Measurements from ENCODE around the gene POMZP3. TPM values are rescaled to one million over a fixed set of nuclear protein-coding genes. Genes with fewer than 3 reads are reported as not detected.
"Not testable (repeated sequence)": the region's sequence is repeated elsewhere in the genome, so short reads cannot be mapped to it uniquely, and the experiment has no call there.

POMZP3 gene
- total RNA-seq (2021; ENCODE audit: unreplicated experiment) (21.8 TPM), Bru-seq, nascent RNA (percentile 57 among the genes with signal in this experiment), BruChase-seq, experiment 1, labeled RNA remaining after a 2-hour chase (percentile 49 among the genes with signal in this experiment), BruChase-seq, experiment 2, labeled RNA remaining after a 6-hour chase (percentile 53 among the genes with signal in this experiment)
- polyA plus RNA-seq (2012; ENCODE audit: insufficient read length): 26.1 TPM
- long read RNA-seq, transcript POMZP3-202 (7 exons, 1,490 nt): major isoform, 9 of 17 reads
- long read RNA-seq, partial matches to known transcripts: 5 of 17 reads
- long read RNA-seq, other reads (novel, unspliced or antisense): 3 of 17 reads

GRCh38 chr7:76626989-76627642, at the start of gene POMZP3:
Gene POMZP3, minus strand, starts transcription at chr7:76627279. Its CDS starts 1,215 bp downstream, at chr7:76626064.
- BruUV-seq (replicated peaks); H3K4me1 ChIP-seq (ENCODE audit: control insufficient read depth, insufficient read depth, low read length); H3K27me3 ChIP-seq (ENCODE audit: control insufficient read depth, insufficient read depth, low read length); DNase-seq (ENCODE audit: low read depth, low spot score); H3K9me3 ChIP-seq (ENCODE audit: control insufficient read depth, insufficient read depth, low read depth, low read length); POLR2A ChIA-PET; CTCF ChIA-PET; intact Hi-C loops (cut with micrococcal nuclease; ENCODE audit: unreplicated experiment); H3K36me3 ChIP-seq (ENCODE audit: control insufficient read depth, insufficient read depth, low read length); in situ Hi-C loops (cut with HindIII; ENCODE audit: low pct_unique_long_range_greater_than_20kb, low sequenced_read_pairs): not testable (repeated sequence)
- peak within 1 kb of the TSS; percentile 50 to 69 for H3K4me3 ChIP-seq (ENCODE audit: low read depth in 2 of 2, low read length in 2 of 2)
- ATAC-seq: peak; percentile 92
- peak within 1 kb of the TSS; percentile 79 for H3K27ac ChIP-seq (ENCODE audit: low read length)

- DNase-seq (ENCODE audit: low read depth, low spot score); CTCF ChIA-PET; H3K27ac ChIP-seq (ENCODE audit: low read length); H3K4me3 ChIP-seq (ENCODE audit: low read depth in 2 of 2, low read length in 2 of 2); H3K36me3 ChIP-seq (ENCODE audit: control insufficient read depth, insufficient read depth, low read length); H3K9me3 ChIP-seq (ENCODE audit: control insufficient read depth, insufficient read depth, low read depth, low read length); ATAC-seq; POLR2A ChIA-PET; BruUV-seq (replicated peaks); H3K27me3 ChIP-seq (ENCODE audit: control insufficient read depth, insufficient read depth, low read length); H3K4me1 ChIP-seq (ENCODE audit: control insufficient read depth, insufficient read depth, low read length); intact Hi-C loops (cut with micrococcal nuclease; ENCODE audit: unreplicated experiment); in situ Hi-C loops (cut with HindIII; ENCODE audit: low pct_unique_long_range_greater_than_20kb, low sequenced_read_pairs): not testable (repeated sequence)
These were observed 48.7 kb upstream of the POMZP3 start for GRCh38 chr7:76675783-76676182.

GRCh38 chr7:76673346-76673745, 46.3 kb upstream of the POMZP3 start:
- intact Hi-C loops (cut with micrococcal nuclease; ENCODE audit: unreplicated experiment); BruUV-seq (replicated peaks); ATAC-seq: not testable (repeated sequence)

GRCh38 chr7:76659212-76659611, 32.1 kb upstream of the POMZP3 start:
- ATAC-seq; in situ Hi-C loops (cut with HindIII; ENCODE audit: low pct_unique_long_range_greater_than_20kb, low sequenced_read_pairs); H3K27ac ChIP-seq (ENCODE audit: low read length); H3K27me3 ChIP-seq (ENCODE audit: control insufficient read depth, insufficient read depth, low read length); intact Hi-C loops (cut with micrococcal nuclease; ENCODE audit: unreplicated experiment); DNase-seq (ENCODE audit: low read depth, low spot score); H3K4me3 ChIP-seq (ENCODE audit: low read depth in 2 of 2, low read length in 2 of 2); POLR2A ChIA-PET; H3K9me3 ChIP-seq (ENCODE audit: control insufficient read depth, insufficient read depth, low read depth, low read length); CTCF ChIA-PET; H3K4me1 ChIP-seq (ENCODE audit: control insufficient read depth, insufficient read depth, low read length); BruUV-seq (replicated peaks); H3K36me3 ChIP-seq (ENCODE audit: control insufficient read depth, insufficient read depth, low read length): not testable (repeated sequence)

More at GRCh38 chr7:76673346-76673745, 46.3 kb upstream of the POMZP3 start:
- in situ Hi-C loops (cut with HindIII; ENCODE audit: low pct_unique_long_range_greater_than_20kb, low sequenced_read_pairs); H3K4me1 ChIP-seq (ENCODE audit: control insufficient read depth, insufficient read depth, low read length); H3K27ac ChIP-seq (ENCODE audit: low read length); DNase-seq (ENCODE audit: low read depth, low spot score); H3K4me3 ChIP-seq (ENCODE audit: low read depth in 2 of 2, low read length in 2 of 2); H3K36me3 ChIP-seq (ENCODE audit: control insufficient read depth, insufficient read depth, low read length); CTCF ChIA-PET; H3K27me3 ChIP-seq (ENCODE audit: control insufficient read depth, insufficient read depth, low read length); POLR2A ChIA-PET; H3K9me3 ChIP-seq (ENCODE audit: control insufficient read depth, insufficient read depth, low read depth, low read length): not testable (repeated sequence)

DNA sequence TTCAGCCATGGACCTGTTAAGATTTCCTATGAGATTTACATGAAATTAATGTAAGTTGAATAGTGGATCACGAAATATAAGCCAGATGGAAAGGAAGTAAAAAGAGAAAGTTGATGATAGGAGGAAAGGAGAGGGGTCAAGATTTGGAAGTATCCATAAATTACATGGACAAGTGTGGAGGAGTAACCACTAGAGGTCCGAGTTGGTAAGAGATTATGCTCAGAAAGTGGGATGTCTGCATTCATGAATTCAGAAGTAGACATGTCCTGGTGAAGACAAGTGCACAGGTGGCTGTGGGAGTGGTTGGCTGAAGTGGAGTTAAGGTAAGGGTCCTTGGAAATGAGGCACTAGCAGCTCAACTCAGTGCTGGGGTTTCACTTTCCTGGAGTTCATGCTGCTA, 29.3 kb upstream of the POMZP3 start:
- DNase-seq (ENCODE audit: low read depth, low spot score); POLR2A ChIA-PET; H3K27me3 ChIP-seq (ENCODE audit: control insufficient read depth, insufficient read depth, low read length); ATAC-seq; CTCF ChIA-PET; intact Hi-C loops (cut with micrococcal nuclease; ENCODE audit: unreplicated experiment); H3K27ac ChIP-seq (ENCODE audit: low read length); H3K36me3 ChIP-seq (ENCODE audit: control insufficient read depth, insufficient read depth, low read length); BruUV-seq (replicated peaks); in situ Hi-C loops (cut with HindIII; ENCODE audit: low pct_unique_long_range_greater_than_20kb, low sequenced_read_pairs); H3K4me3 ChIP-seq (ENCODE audit: low read depth in 2 of 2, low read length in 2 of 2); H3K9me3 ChIP-seq (ENCODE audit: control insufficient read depth, insufficient read depth, low read depth, low read length); H3K4me1 ChIP-seq (ENCODE audit: control insufficient read depth, insufficient read depth, low read length): not testable (repeated sequence)

DNA sequence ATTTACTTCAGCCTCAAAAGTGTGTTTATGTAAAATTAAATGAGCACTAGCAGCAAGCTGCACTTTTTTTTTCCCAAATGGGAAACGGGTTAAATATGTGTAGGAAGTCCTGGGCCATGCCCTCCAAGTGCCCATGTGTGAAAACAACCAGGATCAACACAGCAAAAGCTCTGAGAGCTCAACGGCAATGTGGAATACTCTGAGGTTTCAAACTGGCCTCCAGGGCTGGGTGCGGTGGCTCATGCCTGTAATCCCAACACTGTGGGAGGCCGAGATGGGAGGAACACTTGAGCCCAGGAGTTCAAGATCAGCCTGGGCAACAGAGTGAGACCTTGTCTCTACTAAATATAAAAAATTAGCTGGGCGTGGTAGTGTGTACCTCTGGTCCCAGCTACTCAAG, 15.5 kb upstream of the POMZP3 start:
- ATAC-seq; intact Hi-C loops (cut with micrococcal nuclease; ENCODE audit: unreplicated experiment); H3K4me1 ChIP-seq (ENCODE audit: control insufficient read depth, insufficient read depth, low read length); H3K36me3 ChIP-seq (ENCODE audit: control insufficient read depth, insufficient read depth, low read length); DNase-seq (ENCODE audit: low read depth, low spot score); POLR2A ChIA-PET; CTCF ChIA-PET; H3K9me3 ChIP-seq (ENCODE audit: control insufficient read depth, insufficient read depth, low read depth, low read length); H3K27ac ChIP-seq (ENCODE audit: low read length); H3K27me3 ChIP-seq (ENCODE audit: control insufficient read depth, insufficient read depth, low read length); in situ Hi-C loops (cut with HindIII; ENCODE audit: low pct_unique_long_range_greater_than_20kb, low sequenced_read_pairs); BruUV-seq (replicated peaks); H3K4me3 ChIP-seq (ENCODE audit: low read depth in 2 of 2, low read length in 2 of 2): not testable (repeated sequence)
